Stimulated activated CD8-positive, alpha-beta memory T cell treated with anti-CD3 and anti-CD28 coated beads, Interleukin-7, amount 100 ng/mL, for 4 hours (primary cell): ENCODE measurements around the gene TLCD1.

Experiments used
- DNase-seq, 2 donors: peaks; one replicate each; pipeline ENCODE4 v3.0.0-alpha.2; 2020; ENCODE audit warnings: low read depth in 2 of 2

Gene TLCD1

GRCh38 chr17:28712705-28713415 is 13.2 kb downstream of the TLCD1 start:
- no peak for DNase-seq

GRCh38 chr17:28712032-28712704 is 13.9 kb downstream of the TLCD1 start:
- DNase-seq = peak in 1 of 2 donors; percentile 58

GRCh38 chr17:28711723-28712031 is 14.4 kb downstream of the TLCD1 start, which contains the start of gene PROCA1:
TSS of gene PROCA1 (minus strand) at chr17:28711888. CDS start at chr17:28711660, 228 bp downstream.
- no peak for DNase-seq

- DNase-seq = peak; percentile 76 to 81
Observed at GRCh38 chr17:28710861-28711722, 14.9 kb downstream of the TLCD1 start.

GRCh38 chr17:28707339-28707720 is 18.7 kb downstream of the TLCD1 start:
- DNase-seq = no peak

- DNase-seq = no peak
Observed at GRCh38 chr17:28706471-28707338, 19.3 kb downstream of the TLCD1 start.

GRCh38 chr17:28705728-28706334 is 20.2 kb downstream of the TLCD1 start:
- no peak for DNase-seq

GRCh38 chr17:28705074-28705659 is 20.9 kb downstream of the TLCD1 start:
- DNase-seq = no peak

- no peak for DNase-seq
Observed at GRCh38 chr17:28704219-28704858, 21.7 kb downstream of the TLCD1 start.

GRCh38 chr17:28703552-28704218 is 22.3 kb downstream of the TLCD1 start:
- no peak for DNase-seq

GRCh38 chr17:28702752-28703150 is 23.3 kb downstream of the TLCD1 start:
- DNase-seq = no peak

GRCh38 chr17:28702026-28702751 is 23.8 kb downstream of the TLCD1 start:
- DNase-seq = no peak

GRCh38 chr17:28700830-28701492 is 25.1 kb downstream of the TLCD1 start:
- DNase-seq = no peak

GRCh38 chr17:28700278-28700677 is 25.8 kb downstream of the TLCD1 start:
- no peak for DNase-seq

- no peak for DNase-seq
Observed at GRCh38 chr17:28698253-28698941, 27.6 kb downstream of the TLCD1 start.

- no peak for DNase-seq
Observed at GRCh38 chr17:28693869-28694268, 32.2 kb downstream of the TLCD1 start.

- no peak for DNase-seq
Observed at GRCh38 chr17:28689011-28689410, 37.0 kb downstream of the TLCD1 start.

- DNase-seq = no peak
Observed at GRCh38 chr17:28688481-28688880, 37.6 kb downstream of the TLCD1 start.
